ENCODE measurements around the gene SH3BP4. TPM values are rescaled to one million over a fixed set of nuclear protein-coding genes. Genes with fewer than 3 reads are reported as not detected.

SH3BP4 gene
- total and polyA plus RNA-seq, 4 donors, result 4.5 to 32.2 (median 16.3) TPM

DNA sequence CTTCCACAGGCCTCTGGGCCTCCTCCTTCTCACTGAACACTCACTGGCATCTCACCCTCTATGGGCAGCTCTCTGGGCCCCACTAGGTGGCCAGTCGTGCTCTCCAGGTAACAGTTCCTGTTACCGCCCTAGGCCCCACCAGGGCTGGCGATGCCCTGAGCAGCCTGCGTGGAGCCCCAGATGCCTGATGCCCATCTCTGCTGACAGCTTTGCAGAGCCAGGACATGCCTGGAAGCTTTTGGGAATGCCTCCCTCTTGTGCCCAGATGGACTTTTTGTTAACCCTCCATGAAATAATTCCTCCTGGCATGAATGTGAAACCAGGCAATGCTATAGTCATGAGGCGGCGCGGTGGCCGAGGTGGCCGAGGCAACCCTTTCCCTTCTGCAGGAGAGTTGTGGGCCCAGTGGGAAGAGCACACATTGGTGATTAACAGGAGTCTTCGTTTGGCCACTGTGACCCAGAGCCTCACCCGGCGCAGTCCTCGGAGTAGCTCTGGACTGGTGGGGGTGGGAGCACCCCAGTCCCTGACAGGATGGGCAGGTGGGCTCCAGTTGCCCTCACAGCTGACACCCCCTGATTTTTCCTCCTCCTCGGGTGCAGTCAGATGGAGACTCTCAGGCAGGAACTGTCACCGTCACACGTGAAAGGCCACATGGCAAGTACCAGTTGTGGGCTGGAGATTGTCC lies 80.0 kb downstream of the SH3BP4 start:
- Histone ChIP-seq H3K36me3 (ENCODE audit: control insufficient read depth in 1 of 2, insufficient read depth in 2 of 2, low read length in 1 of 2) (no peaks in the 10 kb centered on the region), H3K27me3 (ENCODE audit: control insufficient read depth in 1 of 2, insufficient read depth in 2 of 2, low read length in 1 of 2) (no peaks in the 10 kb centered on the region), H3K4me3 (ENCODE audit: low read length in 2 of 2) (no peak overlapping the region), H3K4me1 (ENCODE audit: control insufficient read depth in 1 of 2, insufficient read depth in 2 of 2, low read length in 2 of 2) (no peaks in the 10 kb centered on the region), H3K9me3 (ENCODE audit: control insufficient read depth, low read length) (no peaks in the 10 kb centered on the region), H3K27ac (ENCODE audit: low read depth in 1 of 2, low read length in 2 of 2) (no peak overlapping the region)
- ATAC-seq (ENCODE audit: low FRiP score), result no peak
- DNase-seq, result no peak
- intact Hi-C loops (cut with DNase I), result no loop called here
- WGBS, 2 donors, result 93% methylated on average over 16 of the region's 16 CpGs

GRCh38 chr2:235032466-235032865 lies 80.6 kb downstream of the SH3BP4 start:
- no peaks in the 10 kb centered on the region for H3K4me1 ChIP-seq (ENCODE audit: control insufficient read depth in 1 of 2, insufficient read depth in 2 of 2, low read length in 2 of 2)
- no peak overlapping the region for H3K4me3 ChIP-seq (ENCODE audit: low read length in 2 of 2)
- WGBS, 2 donors, result 95 to 97% methylated on average over 16 of the region's 16 CpGs
- no peaks in the 10 kb centered on the region for H3K27me3 ChIP-seq (ENCODE audit: control insufficient read depth in 1 of 2, insufficient read depth in 2 of 2, low read length in 1 of 2)
- H3K9me3 ChIP-seq (ENCODE audit: control insufficient read depth, low read length), result no peaks in the 10 kb centered on the region
- H3K27ac ChIP-seq (ENCODE audit: low read depth in 1 of 2, low read length in 2 of 2), result no peak overlapping the region
- no peaks in the 10 kb centered on the region for H3K36me3 ChIP-seq (ENCODE audit: control insufficient read depth in 1 of 2, insufficient read depth in 2 of 2, low read length in 1 of 2)
- ATAC-seq (ENCODE audit: low FRiP score) (no peak), DNase-seq (no peak)
- intact Hi-C loops (cut with DNase I), result no loop called here

DNA sequence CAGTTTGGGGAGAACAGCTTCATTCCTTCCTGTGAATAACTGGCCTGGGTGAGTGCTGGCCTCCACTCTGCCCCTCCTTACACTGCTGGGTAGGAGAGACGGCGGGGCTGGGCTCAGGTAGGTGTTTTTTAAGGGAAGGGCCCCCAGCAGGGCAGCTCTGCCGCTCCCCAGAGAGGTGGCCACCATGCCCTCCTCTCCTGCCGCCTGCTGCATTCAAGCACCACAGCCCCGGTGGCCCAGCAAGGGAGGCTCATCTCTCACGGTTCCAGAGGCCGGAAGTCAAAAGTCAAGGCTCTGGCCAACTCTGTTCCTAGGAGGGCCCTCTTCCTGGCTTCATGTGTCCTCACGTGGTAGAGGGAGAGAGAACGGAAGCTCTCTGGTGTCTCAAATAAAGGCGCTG lies 81.1 kb downstream of the SH3BP4 start:
- WGBS, 2 donors, result 96 to 97% methylated on average over 10 of the region's 10 CpGs
- ATAC-seq (ENCODE audit: low FRiP score), result no peak

GRCh38 chr2:235034265-235035118 lies 82.7 kb downstream of the SH3BP4 start:
- Histone ChIP-seq H3K36me3 (ENCODE audit: control insufficient read depth in 1 of 2, insufficient read depth in 2 of 2, low read length in 1 of 2) (no peaks in the 10 kb centered on the region), H3K4me3 (ENCODE audit: low read length in 2 of 2) (no peak overlapping the region), H3K9me3 (ENCODE audit: control insufficient read depth, low read length) (no peaks in the 10 kb centered on the region), H3K27me3 (ENCODE audit: control insufficient read depth in 1 of 2, insufficient read depth in 2 of 2, low read length in 1 of 2) (no peaks in the 10 kb centered on the region), H3K27ac (ENCODE audit: low read depth in 1 of 2, low read length in 2 of 2) (no peak overlapping the region), H3K4me1 (ENCODE audit: control insufficient read depth in 1 of 2, insufficient read depth in 2 of 2, low read length in 2 of 2) (no peaks in the 10 kb centered on the region)
- DNase-seq (no peak), ATAC-seq (ENCODE audit: low FRiP score) (no peak)
- WGBS, 2 donors, result 95 to 98% methylated on average over 30 of the region's 30 CpGs
- intact Hi-C loops (cut with DNase I), result no loop called here

More for the DNA sequence above, 81.1 kb downstream of the SH3BP4 start:
- DNase-seq, result no peak
- intact Hi-C loops (cut with DNase I), result no loop called here
- Histone ChIP-seq H3K27me3 (ENCODE audit: control insufficient read depth in 1 of 2, insufficient read depth in 2 of 2, low read length in 1 of 2) (no peaks in the 10 kb centered on the region), H3K36me3 (ENCODE audit: control insufficient read depth in 1 of 2, insufficient read depth in 2 of 2, low read length in 1 of 2) (no peaks in the 10 kb centered on the region), H3K9me3 (ENCODE audit: control insufficient read depth, low read length) (no peaks in the 10 kb centered on the region), H3K4me1 (ENCODE audit: control insufficient read depth in 1 of 2, insufficient read depth in 2 of 2, low read length in 2 of 2) (no peaks in the 10 kb centered on the region), H3K4me3 (ENCODE audit: low read length in 2 of 2) (no peak overlapping the region), H3K27ac (ENCODE audit: low read depth in 1 of 2, low read length in 2 of 2) (no peak overlapping the region)

DNA sequence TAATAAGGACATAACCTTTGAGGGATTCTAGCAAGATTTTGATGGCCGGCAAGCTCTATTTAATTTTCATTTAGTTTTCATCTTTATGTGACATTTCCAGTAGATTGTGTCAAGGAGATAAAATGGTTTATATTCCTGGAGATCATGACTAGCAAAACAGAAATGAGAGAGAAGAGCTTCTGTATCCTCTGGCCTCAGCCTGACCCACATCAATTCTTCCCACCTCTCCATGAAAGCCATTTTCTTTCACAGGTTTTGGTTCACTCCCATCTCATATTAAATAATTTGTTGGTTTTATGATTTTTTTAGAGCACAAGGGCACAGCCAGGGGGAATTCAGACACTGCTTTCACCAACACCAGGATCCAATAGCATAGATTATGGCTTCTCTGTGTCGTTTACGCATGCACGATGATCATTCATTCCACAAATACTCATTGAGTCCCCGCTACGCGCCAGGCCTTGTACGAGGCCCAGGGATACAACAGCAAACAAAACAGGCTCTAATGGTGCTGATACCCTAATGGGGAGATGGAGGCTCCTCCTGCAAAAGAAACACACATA lies 85.9 kb downstream of the SH3BP4 start:
- ATAC-seq (ENCODE audit: low FRiP score) (no peak), DNase-seq (no peak)
- no peak overlapping the region for H3K27ac ChIP-seq (ENCODE audit: low read depth in 1 of 2, low read length in 2 of 2)
- 97 to 99% methylated on average over 8 of the region's 8 CpGs for WGBS, 2 donors
- no peaks in the 10 kb centered on the region for H3K27me3 ChIP-seq (ENCODE audit: control insufficient read depth in 1 of 2, insufficient read depth in 2 of 2, low read length in 1 of 2)
- H3K36me3 ChIP-seq (ENCODE audit: control insufficient read depth in 1 of 2, insufficient read depth in 2 of 2, low read length in 1 of 2), result peaks cover 0 to 6% of the 10 kb centered on the region in 2 donors
- H3K4me1 ChIP-seq (ENCODE audit: control insufficient read depth in 1 of 2, insufficient read depth in 2 of 2, low read length in 2 of 2), result no peaks in the 10 kb centered on the region
- no peaks in the 10 kb centered on the region for H3K9me3 ChIP-seq (ENCODE audit: control insufficient read depth, low read length)
- intact Hi-C loops (cut with DNase I), result no loop called here
- H3K4me3 ChIP-seq (ENCODE audit: low read length in 2 of 2), result no peak overlapping the region

DNA sequence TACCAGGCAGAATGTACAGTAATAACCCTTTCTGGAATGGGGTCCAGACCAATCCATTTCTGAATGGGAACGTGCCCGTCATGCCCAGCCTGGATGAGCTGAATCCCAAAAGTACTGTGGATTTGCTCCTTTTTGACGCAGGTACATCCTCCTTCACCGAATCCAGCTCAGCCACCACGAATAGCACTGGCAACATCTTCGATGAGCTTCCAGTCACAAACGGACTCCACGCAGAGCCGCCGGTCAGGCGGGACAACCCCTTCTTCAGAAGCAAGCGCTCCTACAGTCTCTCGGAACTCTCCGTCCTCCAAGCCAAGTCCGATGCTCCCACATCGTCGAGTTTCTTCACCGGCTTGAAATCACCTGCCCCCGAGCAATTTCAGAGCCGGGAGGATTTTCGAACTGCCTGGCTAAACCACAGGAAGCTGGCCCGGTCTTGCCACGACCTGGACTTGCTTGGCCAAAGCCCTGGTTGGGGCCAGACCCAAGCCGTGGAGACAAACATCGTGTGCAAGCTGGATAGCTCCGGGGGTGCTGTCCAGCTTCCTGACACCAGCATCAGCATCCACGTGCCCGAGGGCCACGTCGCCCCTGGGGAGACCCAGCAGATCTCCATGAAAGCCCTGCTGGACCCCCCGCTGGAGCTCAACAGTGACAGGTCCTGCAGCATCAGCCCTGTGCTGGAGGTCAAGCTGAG lies 89.6 kb downstream of the SH3BP4 start:
- H3K4me3 ChIP-seq (ENCODE audit: low read length in 2 of 2), result no peak overlapping the region
- H3K4me1 ChIP-seq (ENCODE audit: control insufficient read depth in 1 of 2, insufficient read depth in 2 of 2, low read length in 2 of 2), result no peaks in the 10 kb centered on the region
- H3K36me3 ChIP-seq (ENCODE audit: control insufficient read depth in 1 of 2, insufficient read depth in 2 of 2, low read length in 1 of 2), result peaks cover 0 to 8% of the 10 kb centered on the region in 2 donors
- DNase-seq (peak in 1 of 2 donors; percentile 48), ATAC-seq (ENCODE audit: low FRiP score) (no peak)
- intact Hi-C loops (cut with DNase I), result no loop called here
- H3K27me3 ChIP-seq (ENCODE audit: control insufficient read depth in 1 of 2, insufficient read depth in 2 of 2, low read length in 1 of 2), result no peaks in the 10 kb centered on the region
- no peak overlapping the region for H3K27ac ChIP-seq (ENCODE audit: low read depth in 1 of 2, low read length in 2 of 2)
- 94 to 95% methylated on average over 31 of the region's 31 CpGs for WGBS, 2 donors
- no peaks in the 10 kb centered on the region for H3K9me3 ChIP-seq (ENCODE audit: control insufficient read depth, low read length)

DNA sequence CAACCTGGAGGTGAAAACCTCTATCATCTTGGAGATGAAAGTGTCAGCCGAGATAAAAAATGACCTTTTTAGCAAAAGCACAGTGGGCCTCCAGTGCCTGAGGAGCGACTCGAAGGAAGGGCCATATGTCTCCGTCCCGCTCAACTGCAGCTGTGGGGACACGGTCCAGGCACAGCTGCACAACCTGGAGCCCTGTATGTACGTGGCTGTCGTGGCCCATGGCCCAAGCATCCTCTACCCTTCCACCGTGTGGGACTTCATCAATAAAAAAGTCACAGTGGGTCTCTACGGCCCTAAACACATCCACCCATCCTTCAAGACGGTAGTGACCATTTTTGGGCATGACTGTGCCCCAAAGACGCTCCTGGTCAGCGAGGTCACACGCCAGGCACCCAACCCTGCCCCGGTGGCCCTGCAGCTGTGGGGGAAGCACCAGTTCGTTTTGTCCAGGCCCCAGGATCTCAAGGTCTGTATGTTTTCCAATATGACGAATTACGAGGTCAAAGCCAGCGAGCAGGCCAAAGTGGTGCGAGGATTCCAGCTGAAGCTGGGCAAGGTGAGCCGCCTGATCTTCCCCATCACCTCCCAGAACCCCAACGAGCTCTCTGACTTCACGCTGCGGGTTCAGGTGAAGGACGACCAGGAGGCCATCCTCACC lies 90.2 kb downstream of the SH3BP4 start:
- intact Hi-C loops (cut with DNase I), result no loop called here
- no peak overlapping the region for H3K4me3 ChIP-seq (ENCODE audit: low read length in 2 of 2)
- peaks cover 0 to 8% of the 10 kb centered on the region in 2 donors for H3K36me3 ChIP-seq (ENCODE audit: control insufficient read depth in 1 of 2, insufficient read depth in 2 of 2, low read length in 1 of 2)
- H3K4me1 ChIP-seq (ENCODE audit: control insufficient read depth in 1 of 2, insufficient read depth in 2 of 2, low read length in 2 of 2), result no peaks in the 10 kb centered on the region
- H3K27me3 ChIP-seq (ENCODE audit: control insufficient read depth in 1 of 2, insufficient read depth in 2 of 2, low read length in 1 of 2), result no peaks in the 10 kb centered on the region
- H3K27ac ChIP-seq (ENCODE audit: low read depth in 1 of 2, low read length in 2 of 2), result no peak overlapping the region
- ATAC-seq (ENCODE audit: low FRiP score) (no peak), DNase-seq (peak in 1 of 2 donors; percentile 65)
- H3K9me3 ChIP-seq (ENCODE audit: control insufficient read depth, low read length), result no peaks in the 10 kb centered on the region
- 96% methylated on average over 25 of the region's 25 CpGs for WGBS, 2 donors

Measured in aorta (tissue), 5 donors.